Activated T-cell treated with anti-CD3 and anti-CD28 coated beads, Interleukin-2, amount 50 U/mL, for 24 hours (primary cell): ENCODE results near the gene RNF150.
A peak's percentile ranks its signal among the peaks of the same experiment; 100 is the strongest.
"Not testable (repeated sequence)": the region's sequence is repeated elsewhere in the genome, so short reads cannot be mapped to it uniquely, and the experiment has no call there.

ENCODE experiments used
- DNase-seq: peaks from one replicate; pipeline ENCODE4 v3.0.0-alpha.2; 2020
- H3K27ac Mint-ChIP-seq: 2 replicates; pipeline ENCODE4 v1.8.0; 2020; ENCODE audit warnings: mild to moderate bottlenecking, mixed read lengths
- H3K27me3 Mint-ChIP-seq: 2 replicates; pipeline ENCODE4 v1.8.0; 2020; ENCODE audit warnings: mixed read lengths
- H3K36me3 Mint-ChIP-seq: 2 replicates; pipeline ENCODE4 v1.8.0; 2020; ENCODE audit warnings: low read depth, mixed read lengths
- H3K4me1 Mint-ChIP-seq: 2 replicates; pipeline ENCODE4 v1.8.0; 2020; ENCODE audit warnings: low read depth, mixed read lengths
- H3K4me3 Mint-ChIP-seq: 2 replicates; pipeline ENCODE4 v1.8.0; 2020; ENCODE audit warnings: mild to moderate bottlenecking, moderate library complexity, mixed read lengths
- H3K9me3 Mint-ChIP-seq: 2 replicates; pipeline ENCODE4 v1.8.0; 2020; ENCODE audit warnings: mixed read lengths

RNF150 gene

GRCh38 chr4:141133146-141133998 is at the start of gene RNF150:
TSS of gene RNF150 (minus strand) at chr4:141133469.
- Mint-ChIP-seq H3K36me3 (no peaks in the 10 kb centered on the region), H3K4me1 (peaks cover 11% of the 10 kb centered on the region), H3K4me3 (peak within 1 kb of the TSS; percentile 79), H3K9me3 (no peaks in the 10 kb centered on the region), H3K27me3 (peaks cover 79% of the 10 kb centered on the region), H3K27ac (no peak within 1 kb of the TSS)
- peak; percentile 61 for DNase-seq

- Mint-ChIP-seq H3K27ac (no peak overlapping the region), H3K4me3 (no peak overlapping the region), H3K27me3 (peaks cover 28% of the 10 kb centered on the region), H3K9me3 (no peaks in the 10 kb centered on the region), H3K36me3 (no peaks in the 10 kb centered on the region), H3K4me1 (no peaks in the 10 kb centered on the region)
- no peak for DNase-seq
These were observed 47.9 kb upstream of the RNF150 start for GRCh38 chr4:141180991-141181761.

GRCh38 chr4:141179474-141180373 is 46.5 kb upstream of the RNF150 start:
- DNase-seq, result no peak
- Mint-ChIP-seq H3K4me1 (no peaks in the 10 kb centered on the region), H3K9me3 (no peaks in the 10 kb centered on the region), H3K36me3 (no peaks in the 10 kb centered on the region), H3K27me3 (peaks cover 20% of the 10 kb centered on the region), H3K27ac (no peak overlapping the region), H3K4me3 (no peak overlapping the region)

DNA sequence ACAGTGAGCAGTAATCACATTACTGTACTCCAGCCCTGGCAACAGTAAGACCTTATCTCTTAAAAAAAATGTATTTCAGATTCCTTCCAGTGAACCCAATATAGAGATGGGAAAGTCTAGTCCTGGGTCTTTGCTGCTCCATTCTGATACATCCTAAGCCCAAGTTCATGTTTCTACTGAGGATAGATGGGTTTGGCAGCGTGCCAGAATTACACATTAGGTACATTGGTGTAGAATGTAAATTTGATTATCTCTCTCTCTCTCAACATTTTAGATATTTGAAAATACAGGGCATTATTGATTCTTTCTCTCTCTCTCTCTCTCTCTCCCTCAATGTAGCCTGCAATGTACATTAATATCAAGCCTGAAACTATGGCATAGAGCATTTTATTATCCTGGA is 43.9 kb upstream of the RNF150 start:
- DNase-seq, result no peak
- H3K36me3 Mint-ChIP-seq, result no peaks in the 10 kb centered on the region
- no peaks in the 10 kb centered on the region for H3K4me1 Mint-ChIP-seq
- H3K4me3 Mint-ChIP-seq, result no peak overlapping the region
- H3K27ac Mint-ChIP-seq, result no peak overlapping the region
- H3K9me3 Mint-ChIP-seq, result no peaks in the 10 kb centered on the region
- peaks cover 22% of the 10 kb centered on the region for H3K27me3 Mint-ChIP-seq

DNA sequence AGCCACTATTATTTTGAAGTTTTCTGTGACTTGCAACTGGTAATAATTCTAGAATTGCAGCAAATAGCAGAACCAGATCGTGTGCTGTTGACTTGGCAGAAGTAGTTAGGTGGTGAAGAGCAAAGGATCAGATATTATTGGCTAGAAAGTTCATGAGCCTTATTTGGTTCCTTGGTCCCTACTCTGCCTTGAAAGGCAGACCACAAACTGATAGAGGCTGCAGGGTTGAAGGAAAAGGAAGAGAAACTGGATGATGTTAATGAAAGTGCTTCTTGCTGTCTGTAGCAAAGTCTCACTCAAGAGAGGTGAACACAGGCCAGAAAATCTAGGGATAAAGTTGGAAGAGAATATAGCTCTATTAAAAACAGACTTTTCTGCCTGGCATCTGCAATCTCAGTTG is 41.2 kb upstream of the RNF150 start:
- no peaks in the 10 kb centered on the region for H3K36me3 Mint-ChIP-seq
- no peak overlapping the region for H3K27ac Mint-ChIP-seq
- H3K4me3 Mint-ChIP-seq, result no peak overlapping the region
- H3K9me3 Mint-ChIP-seq, result no peaks in the 10 kb centered on the region
- H3K27me3 Mint-ChIP-seq, result peaks cover 11% of the 10 kb centered on the region
- no peak for DNase-seq
- no peaks in the 10 kb centered on the region for H3K4me1 Mint-ChIP-seq

DNA sequence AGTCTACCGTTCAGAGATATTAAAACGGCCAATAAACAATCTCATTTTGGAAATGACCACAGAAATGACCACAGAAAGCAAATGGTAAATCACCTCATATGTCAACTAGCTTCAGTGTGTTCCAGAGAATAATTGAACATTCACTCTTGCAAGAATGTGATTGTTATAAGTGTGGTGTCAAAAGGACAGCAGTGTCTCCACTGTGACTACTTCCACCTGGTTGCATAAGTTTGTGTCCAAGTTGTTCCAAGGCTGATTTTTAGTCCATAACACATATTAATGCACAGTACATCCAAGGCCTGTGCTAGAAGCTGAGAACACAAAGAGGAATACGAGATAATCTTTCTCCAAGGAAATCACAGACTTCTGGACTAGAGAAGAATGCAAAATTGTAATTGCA is 37.4 kb upstream of the RNF150 start:
- DNase-seq, result no peak
- no peaks in the 10 kb centered on the region for H3K4me1 Mint-ChIP-seq
- peaks cover 14% of the 10 kb centered on the region for H3K27me3 Mint-ChIP-seq
- no peaks in the 10 kb centered on the region for H3K9me3 Mint-ChIP-seq
- H3K36me3 Mint-ChIP-seq, result no peaks in the 10 kb centered on the region
- no peak overlapping the region for H3K4me3 Mint-ChIP-seq
- H3K27ac Mint-ChIP-seq, result no peak overlapping the region

DNA sequence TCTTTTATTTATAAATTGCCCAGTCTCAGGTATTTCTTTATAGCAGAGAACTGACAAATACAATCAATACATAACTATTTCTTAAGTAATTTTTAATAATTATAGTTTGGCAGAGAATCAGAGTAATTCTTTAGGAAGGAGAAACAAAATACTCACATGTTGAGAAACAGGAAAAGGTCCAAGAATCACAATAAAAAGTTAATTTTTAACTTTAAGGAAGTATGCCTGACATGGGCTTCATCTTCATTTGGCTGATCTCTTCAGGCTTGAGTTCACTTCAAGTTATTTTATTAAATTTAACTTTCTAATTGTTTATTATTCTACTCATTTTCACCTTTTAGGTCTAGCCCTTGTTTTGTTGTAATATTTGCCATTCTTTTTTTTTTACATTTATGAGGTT is 36.1 kb upstream of the RNF150 start:
- H3K27me3 Mint-ChIP-seq, result peaks cover 18% of the 10 kb centered on the region
- H3K27ac Mint-ChIP-seq, result no peak overlapping the region
- no peak for DNase-seq
- no peaks in the 10 kb centered on the region for H3K4me1 Mint-ChIP-seq
- H3K9me3 Mint-ChIP-seq, result no peaks in the 10 kb centered on the region
- no peak overlapping the region for H3K4me3 Mint-ChIP-seq
- no peaks in the 10 kb centered on the region for H3K36me3 Mint-ChIP-seq

GRCh38 chr4:141165001-141165400 is 31.7 kb upstream of the RNF150 start:
- H3K4me3 Mint-ChIP-seq, H3K36me3 Mint-ChIP-seq, H3K4me1 Mint-ChIP-seq, DNase-seq, H3K27ac Mint-ChIP-seq, H3K9me3 Mint-ChIP-seq: not testable (repeated sequence)
- peaks cover 37% of the 10 kb centered on the region for H3K27me3 Mint-ChIP-seq

DNA sequence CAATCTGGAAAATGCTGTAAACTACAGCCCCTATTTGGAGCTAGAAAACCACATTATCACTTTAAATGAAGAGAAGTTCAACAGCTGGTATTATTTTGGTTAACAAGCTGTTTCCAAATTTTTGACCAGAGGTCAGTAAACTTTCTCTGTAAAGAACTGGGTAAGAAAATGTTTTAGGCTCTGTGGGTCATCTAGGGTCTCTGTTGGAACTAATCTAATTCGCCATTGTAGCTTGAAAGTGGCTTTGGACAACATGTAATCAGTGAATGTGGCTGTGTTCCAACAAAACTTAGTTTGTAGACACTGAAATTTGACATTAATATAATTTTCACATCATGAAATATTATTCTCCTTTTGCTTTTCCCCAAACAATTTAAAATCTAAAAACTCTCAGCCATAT is 25.8 kb upstream of the RNF150 start:
- Mint-ChIP-seq H3K9me3 (no peaks in the 10 kb centered on the region), H3K4me3 (no peak overlapping the region), H3K4me1 (no peaks in the 10 kb centered on the region), H3K27me3 (peaks cover 30% of the 10 kb centered on the region), H3K27ac (no peak overlapping the region), H3K36me3 (no peaks in the 10 kb centered on the region)
- no peak for DNase-seq

DNA sequence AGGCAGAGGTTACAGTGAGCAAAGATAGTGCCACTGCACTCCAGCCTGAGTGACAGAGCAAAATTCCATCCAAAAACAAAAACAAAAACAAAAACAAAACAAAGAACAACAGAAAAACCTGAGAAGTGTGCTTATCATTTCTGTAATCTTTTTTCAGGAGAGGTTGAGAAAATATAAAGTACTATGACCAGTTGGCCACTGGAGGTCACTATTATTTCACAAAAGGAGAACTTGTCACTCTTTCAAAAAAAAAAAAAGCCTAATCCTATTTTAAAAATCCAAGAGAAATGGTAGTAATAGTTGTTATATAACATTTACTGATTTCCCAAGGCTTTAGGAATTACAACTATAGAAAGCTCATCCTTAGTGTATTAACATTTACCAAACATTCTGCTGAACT is 24.9 kb upstream of the RNF150 start:
- DNase-seq, result no peak
- Mint-ChIP-seq H3K9me3 (no peaks in the 10 kb centered on the region), H3K27ac (no peak overlapping the region), H3K27me3 (peaks cover 22% of the 10 kb centered on the region), H3K4me1 (no peaks in the 10 kb centered on the region), H3K4me3 (no peak overlapping the region), H3K36me3 (no peaks in the 10 kb centered on the region)

DNA sequence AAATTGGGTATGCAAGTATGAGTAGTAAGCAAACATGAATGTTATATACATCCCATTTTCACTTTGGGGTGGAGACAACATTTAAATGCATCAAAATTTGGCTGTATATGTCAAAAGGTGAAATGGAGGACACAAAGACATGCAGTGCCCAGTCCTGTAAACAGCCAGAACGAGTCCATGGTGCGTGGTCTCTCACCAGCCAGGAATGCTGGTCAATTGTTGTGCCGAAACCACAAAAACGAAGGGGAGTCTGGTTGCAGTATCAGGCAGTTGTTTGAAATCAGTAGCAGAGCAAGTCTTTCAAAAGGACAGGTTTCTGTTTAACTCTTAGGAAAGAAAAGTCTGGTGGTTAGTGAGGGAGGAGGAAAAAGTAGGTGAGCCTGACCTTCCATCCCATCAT is 22.3 kb upstream of the RNF150 start:
- H3K27ac Mint-ChIP-seq, result no peak overlapping the region
- H3K9me3 Mint-ChIP-seq, result no peaks in the 10 kb centered on the region
- H3K27me3 Mint-ChIP-seq, result peaks cover 8% of the 10 kb centered on the region
- DNase-seq, result no peak
- H3K4me1 Mint-ChIP-seq, result no peaks in the 10 kb centered on the region
- no peak overlapping the region for H3K4me3 Mint-ChIP-seq
- H3K36me3 Mint-ChIP-seq, result no peaks in the 10 kb centered on the region

DNA sequence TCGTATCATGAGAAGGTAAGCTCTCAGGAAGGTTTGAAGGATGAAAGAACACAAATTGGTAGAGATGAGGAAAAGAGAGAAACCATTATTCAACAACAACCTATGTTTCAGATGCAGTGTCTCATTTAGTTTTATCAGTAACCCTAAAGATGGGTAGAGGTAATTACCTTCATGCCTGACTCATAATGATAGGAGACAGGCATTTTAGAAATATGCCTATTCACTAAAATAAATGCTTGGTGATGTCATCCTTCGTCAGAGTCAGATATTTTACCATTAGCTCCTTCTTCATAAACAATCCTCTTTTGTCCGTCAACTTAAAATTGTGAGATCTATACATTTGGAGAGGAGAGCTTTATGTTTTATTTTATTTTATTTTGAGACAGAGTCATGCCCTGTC is 21.5 kb upstream of the RNF150 start:
- H3K9me3 Mint-ChIP-seq, result no peaks in the 10 kb centered on the region
- H3K27ac Mint-ChIP-seq, result no peak overlapping the region
- no peak for DNase-seq
- peaks cover 8% of the 10 kb centered on the region for H3K27me3 Mint-ChIP-seq
- no peaks in the 10 kb centered on the region for H3K4me1 Mint-ChIP-seq
- H3K36me3 Mint-ChIP-seq, result no peaks in the 10 kb centered on the region
- H3K4me3 Mint-ChIP-seq, result no peak overlapping the region

DNA sequence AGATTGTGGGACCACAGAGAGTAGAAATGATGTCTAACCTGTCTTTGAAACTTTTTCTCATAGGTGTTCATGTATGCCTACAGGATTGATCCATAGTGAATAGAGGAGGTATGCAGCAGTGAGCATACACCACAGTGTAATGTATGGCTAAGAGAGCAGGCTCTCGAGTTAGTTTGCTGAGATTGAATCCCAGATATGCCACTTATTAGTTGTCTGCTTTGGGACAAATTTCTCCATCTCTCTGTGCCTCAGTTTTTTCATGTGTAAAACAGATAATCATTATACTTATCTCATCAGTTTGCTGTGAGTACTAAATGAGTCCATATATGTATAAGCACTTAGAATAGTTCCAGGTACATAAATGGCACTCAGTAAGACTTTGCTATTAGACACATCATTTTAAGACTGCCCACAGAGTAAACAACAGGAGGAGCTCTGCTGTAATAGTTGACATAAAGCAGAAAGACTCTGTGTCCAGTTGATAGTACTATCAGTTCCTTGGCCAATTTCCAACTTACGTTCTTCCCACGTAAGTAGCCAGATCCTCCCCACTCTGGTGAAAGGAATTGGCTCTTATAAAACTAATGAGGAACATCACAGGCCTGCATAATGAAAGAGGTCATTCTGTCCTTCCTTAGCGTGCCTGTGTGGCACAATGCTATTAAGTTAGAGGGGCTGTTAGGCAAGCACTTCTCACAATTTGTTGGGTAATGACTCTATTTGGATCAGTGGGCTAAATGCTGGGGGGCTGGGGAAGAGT is 20.7 kb upstream of the RNF150 start:
- Mint-ChIP-seq H3K4me3 (no peak overlapping the region), H3K36me3 (no peaks in the 10 kb centered on the region), H3K27ac (no peak overlapping the region), H3K4me1 (no peaks in the 10 kb centered on the region), H3K9me3 (no peaks in the 10 kb centered on the region), H3K27me3 (peaks cover 8% of the 10 kb centered on the region)
- no peak for DNase-seq

DNA sequence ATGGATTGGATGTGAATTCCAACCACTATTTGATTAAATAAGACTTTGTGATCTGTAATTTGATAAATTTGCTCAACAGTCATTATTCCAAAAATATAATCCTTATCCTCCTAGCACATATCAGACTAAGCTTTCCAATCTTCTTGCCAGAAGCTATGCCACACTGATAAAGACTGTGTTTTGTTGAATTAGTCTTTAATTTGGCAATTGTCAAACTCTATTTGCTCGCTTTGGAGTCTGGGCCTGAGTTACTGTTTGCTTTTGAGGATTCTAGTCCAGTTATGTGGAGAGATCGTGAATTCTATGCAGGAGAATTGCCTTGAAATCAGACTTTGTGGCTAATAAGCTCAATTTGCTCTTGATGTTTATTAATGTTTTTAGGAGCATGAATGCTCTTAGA is 10.9 kb upstream of the RNF150 start:
- H3K36me3 Mint-ChIP-seq, result no peaks in the 10 kb centered on the region
- peaks cover 8% of the 10 kb centered on the region for H3K27me3 Mint-ChIP-seq
- no peak overlapping the region for H3K27ac Mint-ChIP-seq
- H3K4me1 Mint-ChIP-seq, result no peaks in the 10 kb centered on the region
- DNase-seq, result no peak
- H3K4me3 Mint-ChIP-seq, result no peak overlapping the region
- no peaks in the 10 kb centered on the region for H3K9me3 Mint-ChIP-seq
